Lung (tissue), 12 donors: ENCODE results near the gene PRKAG1. TPM values are rescaled to one million over a fixed set of nuclear protein-coding genes. Genes with fewer than 3 reads are reported as not detected.

ENCODE experiments used
- ATAC-seq: fragments of 200-7000 bp; cut with Tn5 transposase; one replicate; pipeline ENCODE4 v1.9.1; 2020; ENCODE audit warnings: moderate number of reproducible peaks; ENCODE audit not compliant: insufficient read depth, low FRiP score
- DNase-seq, 3 donors: peaks; one replicate each; pipeline ENCODE4 v3.0.0-alpha.2; 2013 to 2017
- H3K27ac ChIP-seq, 2 donors: one replicate each; pipeline ENCODE4 v1.5.1; 2013; ENCODE audit warnings: mild to moderate bottlenecking in 2 of 2, moderate library complexity in 2 of 2, control low read depth in 1 of 2, inconsistent platforms in 1 of 2, low read depth in 1 of 2, low read length in 1 of 2
- H3K27me3 ChIP-seq, 3 donors: one replicate each; pipeline ENCODE4 v1.5.1; 2013; ENCODE audit warnings: low read length in 2 of 3; ENCODE audit not compliant: control insufficient read depth in 3 of 3, insufficient read depth in 3 of 3
- H3K36me3 ChIP-seq, 4 donors: one replicate each; pipeline ENCODE4 v1.5.1; 2013; ENCODE audit warnings: low read length in 4 of 4, mild to moderate bottlenecking in 1 of 4, moderate library complexity in 1 of 4; ENCODE audit not compliant: control insufficient read depth in 4 of 4, insufficient read depth in 4 of 4
- H3K4me1 ChIP-seq, 5 donors: one replicate each; pipeline ENCODE4 v1.5.1; 2013; ENCODE audit warnings: low read length in 5 of 5, mild to moderate bottlenecking in 2 of 5, moderate library complexity in 1 of 5; ENCODE audit not compliant: control insufficient read depth in 5 of 5, insufficient read depth in 5 of 5
- H3K4me3 ChIP-seq: one replicate; pipeline ENCODE4 v1.5.1; 2013; ENCODE audit warnings: mild to moderate bottlenecking, control low read depth, moderate library complexity
- H3K9ac ChIP-seq, 2 donors: one replicate each; pipeline ENCODE4 v1.5.1; 2013; ENCODE audit warnings: low read length in 2 of 2, control low read depth in 1 of 2; ENCODE audit not compliant: insufficient read depth in 1 of 2
- H3K9me3 ChIP-seq, 4 donors: one replicate each; pipeline ENCODE4 v1.5.1; 2013; ENCODE audit warnings: low read length in 3 of 4, mild to moderate bottlenecking in 1 of 4, moderate library complexity in 1 of 4; ENCODE audit not compliant: control insufficient read depth in 4 of 4, insufficient read depth in 3 of 4
- WGBS, 2 donors: extraction: QIAGEN DNeasy Blood & Tissue Kit; methylation state at CpG; one replicate each; pipeline ENCODE4 v1.1.7; 2013; 5-methylcytosine and 5-hydroxymethylcytosine counted together
- polyA plus RNA-seq, 2 donors: library from polyadenylated mRNA; stranded (reverse); fragments of 200-250 nt; gene quantifications; one replicate each; pipeline ENCODE4 v1.2.1, GENCODE V29; 2013
- total RNA-seq, 2 donors: library from RNA; depleted of rRNA in 1 of 2; stranded (reverse); fragments of >200 nt in 1 of 2; gene quantifications; one replicate each; pipeline ENCODE4 v1.2.1, GENCODE V29; 2014 to 2021
- TF ChIP-seq, protein P1 (sequence below): IDR thresholded peaks from 2 replicates; pipeline ENCODE4 v1.5.1; 2012; ENCODE audit warnings: mild to moderate bottlenecking; ENCODE audit errors: control extremely low read depth, extremely low read depth
- donor health status: control.
- donor health status: control.
- donor health status: Bipolar disorder and iron deficiency.
- donor health status: healthy.
- donor health status: DM: yes; HTN: yes; CAD: no.

The PRKAG1 gene
- total and polyA plus RNA-seq, 4 donors, result 33.1 to 54.5 (median 49.6) TPM

DNA sequence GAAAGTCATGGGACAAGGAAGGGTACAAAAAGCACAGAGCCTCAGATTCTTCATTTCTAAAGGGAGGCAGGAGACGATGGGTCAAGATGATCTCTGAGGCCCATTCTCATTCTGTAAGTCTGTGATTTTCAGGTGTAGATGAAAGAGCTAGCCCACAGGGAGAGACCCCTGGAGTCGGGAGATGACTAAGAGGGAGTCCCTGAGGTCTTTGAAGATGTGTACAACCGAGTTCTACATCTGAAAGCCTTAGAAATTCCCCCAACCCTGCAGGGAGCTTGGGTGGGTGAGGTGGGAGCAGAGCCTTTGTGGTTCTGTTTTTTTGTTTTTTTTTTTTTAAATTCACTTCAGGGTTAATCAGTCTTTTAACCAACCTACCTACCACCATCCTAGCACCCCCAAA, 50.1 kb downstream of the PRKAG1 start:
- WGBS, 2 donors, result 81 to 94% methylated on average over 3 of the region's 3 CpGs
- Histone ChIP-seq H3K36me3 (no peaks in the 10 kb centered on the region), H3K9me3 (peaks cover 0 to 1% (median 0%) of the 10 kb centered on the region in 4 donors), H3K4me1 (peaks cover 0 to 13% (median 10%) of the 10 kb centered on the region in 5 donors), H3K4me3 (no peak overlapping the region), H3K27me3 (peaks cover 0 to 73% (median 53%) of the 10 kb centered on the region in 3 donors), H3K9ac (no peak overlapping the region), H3K27ac (no peak overlapping the region)
- no peak for DNase-seq
- no peak for ATAC-seq
- TF ChIP-seq, protein P1, sequence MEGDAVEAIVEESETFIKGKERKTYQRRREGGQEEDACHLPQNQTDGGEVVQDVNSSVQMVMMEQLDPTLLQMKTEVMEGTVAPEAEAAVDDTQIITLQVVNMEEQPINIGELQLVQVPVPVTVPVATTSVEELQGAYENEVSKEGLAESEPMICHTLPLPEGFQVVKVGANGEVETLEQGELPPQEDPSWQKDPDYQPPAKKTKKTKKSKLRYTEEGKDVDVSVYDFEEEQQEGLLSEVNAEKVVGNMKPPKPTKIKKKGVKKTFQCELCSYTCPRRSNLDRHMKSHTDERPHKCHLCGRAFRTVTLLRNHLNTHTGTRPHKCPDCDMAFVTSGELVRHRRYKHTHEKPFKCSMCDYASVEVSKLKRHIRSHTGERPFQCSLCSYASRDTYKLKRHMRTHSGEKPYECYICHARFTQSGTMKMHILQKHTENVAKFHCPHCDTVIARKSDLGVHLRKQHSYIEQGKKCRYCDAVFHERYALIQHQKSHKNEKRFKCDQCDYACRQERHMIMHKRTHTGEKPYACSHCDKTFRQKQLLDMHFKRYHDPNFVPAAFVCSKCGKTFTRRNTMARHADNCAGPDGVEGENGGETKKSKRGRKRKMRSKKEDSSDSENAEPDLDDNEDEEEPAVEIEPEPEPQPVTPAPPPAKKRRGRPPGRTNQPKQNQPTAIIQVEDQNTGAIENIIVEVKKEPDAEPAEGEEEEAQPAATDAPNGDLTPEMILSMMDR, result no peak

- Histone ChIP-seq H3K4me3 (no peak overlapping the region), H3K27ac (no peak overlapping the region), H3K4me1 (peaks cover 0 to 13% (median 10%) of the 10 kb centered on the region in 5 donors), H3K9me3 (peaks cover 0 to 1% (median 0%) of the 10 kb centered on the region in 4 donors), H3K9ac (no peak overlapping the region), H3K27me3 (peaks cover 0 to 68% (median 49%) of the 10 kb centered on the region in 3 donors), H3K36me3 (no peaks in the 10 kb centered on the region)
- ATAC-seq (no peak), DNase-seq (no peak)
- 84 to 85% methylated on average over 7 of the region's 7 CpGs for WGBS, 2 donors
- TF ChIP-seq, protein P1, result no peak
These were observed 50.6 kb downstream of the PRKAG1 start for GRCh38 chr12:48967991-48968390.

DNA sequence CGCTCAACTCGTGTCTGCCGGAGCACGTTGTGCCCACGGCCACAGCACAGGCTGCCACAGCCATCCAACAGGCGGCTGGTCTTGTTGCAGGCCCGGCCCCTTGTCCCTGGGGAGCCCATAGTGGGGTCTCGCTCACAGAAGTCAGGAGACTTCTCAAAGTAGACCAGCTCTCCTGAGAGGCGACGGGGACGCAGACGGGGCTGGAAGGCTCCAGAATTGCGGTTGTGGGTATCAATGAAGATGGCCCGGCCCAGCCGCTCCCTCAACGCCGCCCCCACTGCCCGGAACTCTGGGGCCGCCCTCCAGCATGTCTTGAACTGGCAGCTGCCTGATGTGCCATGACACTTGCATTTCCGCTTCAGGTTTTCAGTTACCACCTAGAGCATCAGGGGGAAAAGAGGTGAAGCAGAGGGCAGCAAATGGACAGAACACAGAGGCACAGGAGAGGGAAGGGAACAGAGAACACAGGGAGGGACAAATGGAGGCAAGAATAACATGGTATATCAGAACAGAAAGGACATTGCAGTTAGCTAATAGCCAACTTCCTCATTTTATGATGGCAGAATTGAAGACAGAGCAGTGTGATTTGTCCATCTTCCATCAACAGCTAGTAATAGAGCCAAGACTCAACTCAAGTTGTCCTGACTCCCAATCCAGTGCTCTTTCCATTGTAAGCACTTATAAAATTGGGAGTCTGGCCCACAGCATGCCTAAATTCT, 52.2 kb downstream of the PRKAG1 start:
- Histone ChIP-seq H3K36me3 (no peaks in the 10 kb centered on the region), H3K27ac (no peak overlapping the region), H3K4me3 (no peak overlapping the region), H3K9ac (no peak overlapping the region), H3K27me3 (peaks cover 0 to 52% (median 34%) of the 10 kb centered on the region in 3 donors), H3K9me3 (no peaks in the 10 kb centered on the region), H3K4me1 (peaks cover 0 to 13% (median 10%) of the 10 kb centered on the region in 5 donors)
- DNase-seq (no peak), ATAC-seq (no peak)
- TF ChIP-seq, protein P1, result no peak
- WGBS, 2 donors, result 80 to 81% methylated on average over 20 of the region's 20 CpGs
